WERI-Rb-1 (cell line): Measurements from ENCODE around the gene MEMO1.

Experiments used
- DNase-seq: peaks from one replicate; pipeline ENCODE4 v3.0.0-alpha.2; 2020
- H3K27ac ChIP-seq: fragments of 250-450 bp; sonication (Bioruptor Pico); 2 replicates; pipeline ENCODE4 v1.5.1; 2020; ENCODE audit warnings: mild to moderate bottlenecking, moderate library complexity
- H3K27me3 ChIP-seq: fragments of 250-450 bp; sonication (Bioruptor Pico); 2 replicates; pipeline ENCODE4 v1.5.1; 2021; ENCODE audit warnings: mild to moderate bottlenecking, low read depth, moderate library complexity; ENCODE audit not compliant: insufficient read depth, severe bottlenecking
- H3K36me3 ChIP-seq: fragments of 250-450 bp; sonication (Bioruptor Pico); 2 replicates; pipeline ENCODE4 v1.5.1; 2020; ENCODE audit warnings: mild to moderate bottlenecking, moderate library complexity
- H3K4me3 ChIP-seq: 2 replicates; pipeline ENCODE4 v1.5.1; 2011; ENCODE audit warnings: low read depth, mild to moderate bottlenecking, control low read depth, low read length
- H3K9me3 ChIP-seq: fragments of 250-450 bp; sonication (Bioruptor Pico); 2 replicates; pipeline ENCODE4 v1.5.1; 2021; ENCODE audit warnings: mild to moderate bottlenecking, moderate library complexity; ENCODE audit not compliant: severe bottlenecking
- CTCF ChIP-seq: IDR thresholded peaks from 2 replicates; pipeline ENCODE4 v1.5.1; 2011; ENCODE audit warnings: low read depth, mild to moderate bottlenecking, control low read depth, inconsistent platforms, low read length

MEMO1 gene

GRCh38 chr2:31832363-31832762 lies 178.4 kb downstream of the MEMO1 start:
- DNase-seq = no peak
- H3K27ac ChIP-seq = no peak overlapping the region
- no peak for TF ChIP-seq CTCF
- no peak overlapping the region for H3K4me3 ChIP-seq
- H3K27me3 ChIP-seq = peaks cover 3% of the 10 kb centered on the region
- no peaks in the 10 kb centered on the region for H3K36me3 ChIP-seq
- peaks cover 2% of the 10 kb centered on the region for H3K9me3 ChIP-seq

GRCh38 chr2:31831585-31831984 lies 179.2 kb downstream of the MEMO1 start:
- DNase-seq = no peak
- no peak overlapping the region for H3K27ac ChIP-seq

GRCh38 chr2:31828891-31829290 lies 181.9 kb downstream of the MEMO1 start:
- H3K36me3 ChIP-seq = no peaks in the 10 kb centered on the region
- no peak overlapping the region for H3K27ac ChIP-seq
- DNase-seq = no peak
- H3K27me3 ChIP-seq = peaks cover 10% of the 10 kb centered on the region
- TF ChIP-seq CTCF = no peak
- peaks cover 10% of the 10 kb centered on the region for H3K9me3 ChIP-seq
- no peak overlapping the region for H3K4me3 ChIP-seq

More at GRCh38 chr2:31831585-31831984, 179.2 kb downstream of the MEMO1 start:
- TF ChIP-seq CTCF = no peak
- Histone ChIP-seq H3K36me3 (no peaks in the 10 kb centered on the region), H3K27me3 (peaks cover 3% of the 10 kb centered on the region), H3K9me3 (peaks cover 2% of the 10 kb centered on the region), H3K4me3 (no peak overlapping the region)

GRCh38 chr2:31823558-31823957 lies 187.2 kb downstream of the MEMO1 start:
- H3K9me3 ChIP-seq = peaks cover 8% of the 10 kb centered on the region
- peaks cover 11% of the 10 kb centered on the region for H3K27me3 ChIP-seq
- no peaks in the 10 kb centered on the region for H3K36me3 ChIP-seq
- H3K4me3 ChIP-seq = no peak overlapping the region
- no peak for TF ChIP-seq CTCF
- no peak overlapping the region for H3K27ac ChIP-seq
- DNase-seq = no peak

- Histone ChIP-seq H3K4me3 (no peak overlapping the region), H3K27me3 (peaks cover 20% of the 10 kb centered on the region), H3K9me3 (peaks cover 8% of the 10 kb centered on the region), H3K36me3 (no peaks in the 10 kb centered on the region), H3K27ac (no peak overlapping the region)
- DNase-seq = no peak
- TF ChIP-seq CTCF = no peak
Measured at GRCh38 chr2:31822587-31822986, 188.2 kb downstream of the MEMO1 start.
